Transverse colon (tissue), 3 donors: ENCODE results near the gene RAB34.

Source experiments
- EP300 ChIP-seq: sonication (generic); formaldehyde crosslinking; IDR thresholded peaks from one replicate; pipeline ENCODE4 v1.6.1; 2017; ENCODE audit warnings: antibody characterized with exemption, low read depth
- TF ChIP-seq, protein P1 (sequence below), 5 experiments: fragments of 200-600 bp in 3 of 5; fragments of 450-650 bp in 2 of 5; sonication (generic) in 3 of 5; IDR thresholded peaks; 1 replicate in 2 of 5; 2 replicates in 3 of 5; pipeline ENCODE4 v1.5.1; 2016 to 2017; ENCODE audit warnings: antibody characterized with exemption in 5 of 5, inconsistent platforms in 3 of 5, mild to moderate bottlenecking in 2 of 5, moderate library complexity in 1 of 5

GRCh38 chr17:28712032-28712704, 5.5 kb downstream of the RAB34 start:
- TF ChIP-seq, protein P1, sequence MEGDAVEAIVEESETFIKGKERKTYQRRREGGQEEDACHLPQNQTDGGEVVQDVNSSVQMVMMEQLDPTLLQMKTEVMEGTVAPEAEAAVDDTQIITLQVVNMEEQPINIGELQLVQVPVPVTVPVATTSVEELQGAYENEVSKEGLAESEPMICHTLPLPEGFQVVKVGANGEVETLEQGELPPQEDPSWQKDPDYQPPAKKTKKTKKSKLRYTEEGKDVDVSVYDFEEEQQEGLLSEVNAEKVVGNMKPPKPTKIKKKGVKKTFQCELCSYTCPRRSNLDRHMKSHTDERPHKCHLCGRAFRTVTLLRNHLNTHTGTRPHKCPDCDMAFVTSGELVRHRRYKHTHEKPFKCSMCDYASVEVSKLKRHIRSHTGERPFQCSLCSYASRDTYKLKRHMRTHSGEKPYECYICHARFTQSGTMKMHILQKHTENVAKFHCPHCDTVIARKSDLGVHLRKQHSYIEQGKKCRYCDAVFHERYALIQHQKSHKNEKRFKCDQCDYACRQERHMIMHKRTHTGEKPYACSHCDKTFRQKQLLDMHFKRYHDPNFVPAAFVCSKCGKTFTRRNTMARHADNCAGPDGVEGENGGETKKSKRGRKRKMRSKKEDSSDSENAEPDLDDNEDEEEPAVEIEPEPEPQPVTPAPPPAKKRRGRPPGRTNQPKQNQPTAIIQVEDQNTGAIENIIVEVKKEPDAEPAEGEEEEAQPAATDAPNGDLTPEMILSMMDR (IDR thresholded peaks at IDR 0.05), result no peak
- no peak for TF ChIP-seq EP300
